MM.1S (cell line): ENCODE results near the gene HGF.

Experiments used
- DNase-seq: peaks from one replicate; pipeline ENCODE4 v3.0.0-alpha.2; 2015
- H2AFZ ChIP-seq: fragments of 300-600 bp; sonication (generic); 2 replicates; pipeline ENCODE4 v1.6.0; 2016; ENCODE audit warnings: antibody characterized with exemption, low read length
- H3F3A ChIP-seq: fragments of 300-600 bp; sonication (generic); 2 replicates; pipeline ENCODE4 v1.6.1; 2016; ENCODE audit warnings: mild to moderate bottlenecking, antibody characterized with exemption, low read length, moderate library complexity, mixed read lengths; ENCODE audit not compliant: insufficient read depth
- H3K27ac ChIP-seq: fragments of 300-600 bp; sonication (generic); 2 replicates; pipeline ENCODE4 v1.5.1; 2016; ENCODE audit warnings: mild to moderate bottlenecking, low read length
- H3K27me3 ChIP-seq: fragments of 300-600 bp; sonication (generic); replicated peaks from 2 replicates; pipeline ENCODE4 v1.6.0; 2016; ENCODE audit warnings: low read length; ENCODE audit not compliant: insufficient read depth
- H3K36me3 ChIP-seq: fragments of 300-600 bp; sonication (generic); replicated peaks from 2 replicates; pipeline ENCODE4 v1.6.1; 2016; ENCODE audit warnings: mild to moderate bottlenecking, low read length, mixed read lengths; ENCODE audit not compliant: insufficient read depth
- H3K4me1 ChIP-seq: fragments of 300-600 bp; sonication (generic); 2 replicates; pipeline ENCODE4 v1.6.1; 2016; ENCODE audit warnings: low read length, mixed read lengths
- H3K4me2 ChIP-seq: fragments of 300-600 bp; sonication (generic); 2 replicates; pipeline ENCODE4 v1.6.0; 2016; ENCODE audit warnings: low read depth, low read length
- H3K4me3 ChIP-seq: fragments of 300-600 bp; sonication (generic); 2 replicates; pipeline ENCODE4 v1.5.1; 2016; ENCODE audit warnings: low read length, mixed read lengths
- H3K79me2 ChIP-seq: fragments of 300-600 bp; sonication (generic); 2 replicates; pipeline ENCODE4 v1.6.1; 2016; ENCODE audit warnings: mixed run types, low read length, mixed read lengths
- H3K9ac ChIP-seq: fragments of 300-600 bp; sonication (generic); 2 replicates; pipeline ENCODE4 v1.6.1; 2016; ENCODE audit warnings: low read length, mixed read lengths
- H3K9me2 ChIP-seq: fragments of 300-600 bp; sonication (generic); replicated peaks from 2 replicates; pipeline ENCODE4 v1.6.1; 2016; ENCODE audit warnings: mild to moderate bottlenecking, low read length, mixed read lengths; ENCODE audit not compliant: insufficient read depth
- H3K9me3 ChIP-seq: fragments of 300-600 bp; sonication (generic); replicated peaks from 2 replicates; pipeline ENCODE4 v1.6.1; 2016; ENCODE audit warnings: mild to moderate bottlenecking, low read length, mixed read lengths; ENCODE audit not compliant: insufficient read depth
- H4K20me1 ChIP-seq: fragments of 300-600 bp; sonication (generic); 2 replicates; pipeline ENCODE4 v1.6.1; 2016; ENCODE audit warnings: mild to moderate bottlenecking, low read length, moderate library complexity, mixed read lengths; ENCODE audit not compliant: insufficient read depth
- CTCF ChIP-seq: fragments of 300-600 bp; sonication (generic); IDR thresholded peaks from 2 replicates; pipeline ENCODE4 v1.5.1; 2016; ENCODE audit warnings: antibody characterized with exemption, low read length, mixed read lengths
- EZH2 ChIP-seq: fragments of 300-600 bp; sonication (generic); optimal IDR thresholded peaks from 2 replicates; pipeline ENCODE3; 2017; ENCODE audit warnings: low read depth, mild to moderate bottlenecking, antibody characterized with exemption, low read length, mixed read lengths
- EZH2phosphoT487 ChIP-seq: fragments of 300-600 bp; sonication (generic); IDR thresholded peaks from 2 replicates; pipeline ENCODE4 v1.6.1; 2018; ENCODE audit warnings: antibody characterized with exemption, low read length

HGF gene

GRCh38 chr7:81674431-81674830, 95.4 kb downstream of the HGF start:
- no peaks in the 10 kb centered on the region for H3K9me3 ChIP-seq
- H3K4me3 ChIP-seq = no peak overlapping the region
- no peaks in the 10 kb centered on the region for H3K79me2 ChIP-seq
- H3K27me3 ChIP-seq = no peaks in the 10 kb centered on the region
- H2AFZ ChIP-seq = no peak overlapping the region
- H3K9ac ChIP-seq = no peak overlapping the region
- peaks cover 9% of the 10 kb centered on the region; the same call in 1 of the 2 replicates for H3F3A ChIP-seq
- TF ChIP-seq EZH2phosphoT487 (no peak), EZH2 (no peak), CTCF (no peak)
- no peaks in the 10 kb centered on the region for H3K36me3 ChIP-seq
- no peaks in the 10 kb centered on the region for H4K20me1 ChIP-seq
- no peaks in the 10 kb centered on the region for H3K9me2 ChIP-seq
- no peak for DNase-seq
- peaks cover 16% of the 10 kb centered on the region for H3K4me1 ChIP-seq
- no peak overlapping the region for H3K27ac ChIP-seq
- no peak overlapping the region for H3K4me2 ChIP-seq

GRCh38 chr7:81672872-81673271, 97.0 kb downstream of the HGF start:
- H2AFZ ChIP-seq = no peak overlapping the region
- H3K36me3 ChIP-seq = no peaks in the 10 kb centered on the region
- peaks cover 9% of the 10 kb centered on the region; the same call in 1 of the 2 replicates for H3F3A ChIP-seq
- H3K27me3 ChIP-seq = no peaks in the 10 kb centered on the region
- H3K4me2 ChIP-seq = no peak overlapping the region
- DNase-seq = no peak
- no peak overlapping the region for H3K27ac ChIP-seq
- no peak overlapping the region for H3K4me3 ChIP-seq
- peaks cover 16% of the 10 kb centered on the region for H3K4me1 ChIP-seq
- TF ChIP-seq EZH2phosphoT487 (no peak), EZH2 (no peak), CTCF (no peak)
- no peak overlapping the region for H3K9ac ChIP-seq
- H3K9me3 ChIP-seq = no peaks in the 10 kb centered on the region
- no peaks in the 10 kb centered on the region for H4K20me1 ChIP-seq
- no peaks in the 10 kb centered on the region for H3K9me2 ChIP-seq
- no peaks in the 10 kb centered on the region for H3K79me2 ChIP-seq

DNA sequence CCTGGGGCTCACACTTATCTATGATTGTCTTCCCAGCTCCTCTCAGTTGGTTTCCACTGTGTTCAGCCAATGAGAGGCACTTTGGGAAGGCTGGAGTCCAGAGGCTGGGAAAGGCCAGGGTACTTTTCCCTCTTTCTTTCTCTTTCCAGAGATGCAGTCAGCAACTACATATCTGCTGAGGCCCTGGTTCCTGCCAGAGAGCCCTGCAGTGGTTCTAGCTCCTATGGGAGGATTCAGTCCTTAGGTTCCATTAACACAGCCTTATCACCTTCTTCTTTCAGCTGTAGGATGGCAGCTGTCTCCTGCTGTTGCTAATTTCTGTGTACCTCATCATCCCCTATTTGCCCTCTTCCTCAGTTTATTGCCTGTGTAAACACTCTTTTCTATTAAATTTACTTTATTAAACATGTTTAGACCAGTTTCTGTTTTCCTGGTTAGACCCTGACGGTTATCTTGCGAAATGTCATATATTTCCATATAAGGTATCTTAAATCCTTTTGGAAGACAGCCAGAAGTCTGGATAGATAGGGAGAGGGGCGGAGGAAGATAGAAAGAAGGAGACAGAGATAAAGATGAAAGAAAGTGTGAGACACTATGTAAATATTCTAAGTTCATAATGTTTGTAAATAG, 100.3 kb downstream of the HGF start:
- H3K4me2 ChIP-seq = no peak overlapping the region
- no peak for DNase-seq
- H3K9me2 ChIP-seq = no peaks in the 10 kb centered on the region
- H2AFZ ChIP-seq = no peak overlapping the region
- no peaks in the 10 kb centered on the region for H3K9me3 ChIP-seq
- H3K4me1 ChIP-seq = no peaks in the 10 kb centered on the region
- H3K9ac ChIP-seq = no peak overlapping the region
- H3K27me3 ChIP-seq = no peaks in the 10 kb centered on the region
- H3F3A ChIP-seq = no peaks in the 10 kb centered on the region
- no peak for TF ChIP-seq CTCF
- no peak for TF ChIP-seq EZH2phosphoT487
- no peak for TF ChIP-seq EZH2
- no peaks in the 10 kb centered on the region for H4K20me1 ChIP-seq
- H3K27ac ChIP-seq = no peak overlapping the region
- H3K4me3 ChIP-seq = no peak overlapping the region
- no peaks in the 10 kb centered on the region for H3K79me2 ChIP-seq
- H3K36me3 ChIP-seq = no peaks in the 10 kb centered on the region
